HG02588 (cell line): ENCODE data around the gene SLC43A3.

ENCODE experiments used
- ATAC-seq: cut with Tn5 transposase; IDR thresholded peaks from one replicate; pipeline ENCODE4 v1.9.1; 2021; ENCODE audit warnings: mild to moderate bottlenecking, moderate library complexity; ENCODE audit not compliant: unreplicated experiment

The SLC43A3 gene

DNA sequence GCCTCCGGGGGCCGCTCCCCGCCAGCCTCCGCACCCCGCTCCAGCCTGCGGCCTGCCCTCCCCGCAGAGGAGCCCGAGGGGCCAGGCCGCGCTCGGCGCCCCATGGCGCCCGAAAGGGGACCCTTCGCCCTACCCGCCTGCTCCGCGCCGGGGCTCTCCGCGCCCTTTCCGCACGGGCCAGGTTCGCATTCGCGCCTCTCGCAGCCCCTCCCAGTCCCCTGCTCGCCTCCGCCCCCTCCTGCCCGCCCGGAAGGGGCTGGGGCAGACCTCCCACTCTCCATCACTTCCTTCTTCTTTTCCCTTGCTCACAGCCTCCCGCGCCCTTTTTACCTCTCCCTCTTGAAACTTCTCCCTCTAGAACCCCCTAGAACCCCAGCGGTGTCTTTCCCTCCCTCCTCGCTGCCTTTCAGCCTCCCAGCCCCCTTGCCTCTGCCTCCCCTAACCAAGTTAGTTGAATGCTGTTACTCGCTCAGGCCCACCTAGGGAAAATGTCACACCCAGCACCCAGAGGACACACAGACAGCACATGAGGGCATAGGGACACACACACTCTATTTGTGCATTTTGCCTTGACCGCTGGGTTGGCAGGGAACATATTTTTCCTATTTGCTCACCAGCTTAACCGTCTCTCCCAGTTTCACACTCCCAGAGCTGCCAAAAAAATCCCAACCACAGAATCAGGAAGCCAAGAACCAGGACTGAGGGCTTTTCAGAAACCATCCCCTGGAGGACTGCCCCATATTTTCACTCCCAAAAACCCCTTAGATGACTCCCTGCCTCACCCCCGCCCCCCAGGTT is at the start of gene SLC43A3:
Gene SLC43A3, minus strand, starts transcription at position 193 of the 798 bp plus-strand sequence. CDS start 949 bp downstream, outside the sequence.
- ATAC-seq, result peak; percentile 57

DNA sequence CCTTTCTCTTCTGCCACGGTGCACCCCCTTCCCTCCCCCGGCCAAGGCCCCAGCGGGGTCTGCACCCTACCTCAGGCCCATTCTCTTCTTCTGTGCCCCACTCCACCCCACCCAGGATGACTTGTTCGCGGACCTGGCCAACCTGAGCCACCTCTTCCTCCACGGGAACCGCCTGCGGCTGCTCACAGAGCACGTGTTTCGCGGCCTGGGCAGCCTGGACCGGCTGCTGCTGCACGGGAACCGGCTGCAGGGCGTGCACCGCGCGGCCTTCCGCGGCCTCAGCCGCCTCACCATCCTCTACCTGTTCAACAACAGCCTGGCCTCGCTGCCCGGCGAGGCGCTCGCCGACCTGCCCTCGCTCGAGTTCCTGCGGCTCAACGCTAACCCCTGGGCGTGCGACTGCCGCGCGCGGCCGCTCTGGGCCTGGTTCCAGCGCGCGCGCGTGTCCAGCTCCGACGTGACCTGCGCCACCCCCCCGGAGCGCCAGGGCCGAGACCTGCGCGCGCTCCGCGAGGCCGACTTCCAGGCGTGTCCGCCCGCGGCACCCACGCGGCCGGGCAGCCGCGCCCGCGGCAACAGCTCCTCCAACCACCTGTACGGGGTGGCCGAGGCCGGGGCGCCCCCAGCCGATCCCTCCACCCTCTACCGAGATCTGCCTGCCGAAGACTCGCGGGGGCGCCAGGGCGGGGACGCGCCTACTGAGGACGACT is 49.3 kb upstream of the SLC43A3 start:
- ATAC-seq, result peak; percentile 33

DNA sequence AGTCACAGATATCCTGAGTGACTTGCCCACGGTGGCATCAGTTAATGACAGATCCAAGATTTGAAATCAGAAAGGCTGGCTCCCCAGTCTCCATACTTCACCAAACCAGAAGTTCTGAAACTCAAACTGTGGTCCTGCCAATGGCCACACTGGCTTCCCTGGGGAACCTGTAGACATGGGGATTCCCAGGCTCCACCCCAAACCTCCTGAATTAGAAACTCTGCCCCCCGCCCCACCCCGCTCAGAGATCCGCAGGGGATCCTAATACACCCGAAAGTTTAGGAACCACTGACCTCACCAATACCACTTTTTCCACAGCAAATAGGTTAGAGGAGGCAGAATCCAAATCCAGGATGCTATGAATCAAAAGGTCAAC is 48.7 kb upstream of the SLC43A3 start:
- no peak for ATAC-seq

DNA sequence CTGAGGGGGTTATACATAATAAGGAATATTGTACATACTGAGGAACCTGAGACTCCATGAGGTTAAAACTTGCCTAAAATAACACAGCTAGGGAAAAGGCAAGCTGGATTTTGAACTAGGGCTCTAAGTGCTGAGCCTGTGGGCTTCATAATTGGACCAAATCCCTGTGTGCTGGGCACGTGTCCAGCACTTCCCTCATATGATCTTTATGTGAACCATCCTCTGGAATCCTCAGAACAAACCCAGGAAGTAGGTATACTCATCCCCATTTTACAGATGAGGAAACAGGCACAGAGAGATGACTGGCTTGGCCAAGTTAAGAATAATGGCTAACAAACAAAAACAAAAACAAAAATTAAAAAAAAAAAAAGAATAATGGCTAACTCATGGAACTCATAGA is 48.3 kb upstream of the SLC43A3 start:
- no peak for ATAC-seq

DNA sequence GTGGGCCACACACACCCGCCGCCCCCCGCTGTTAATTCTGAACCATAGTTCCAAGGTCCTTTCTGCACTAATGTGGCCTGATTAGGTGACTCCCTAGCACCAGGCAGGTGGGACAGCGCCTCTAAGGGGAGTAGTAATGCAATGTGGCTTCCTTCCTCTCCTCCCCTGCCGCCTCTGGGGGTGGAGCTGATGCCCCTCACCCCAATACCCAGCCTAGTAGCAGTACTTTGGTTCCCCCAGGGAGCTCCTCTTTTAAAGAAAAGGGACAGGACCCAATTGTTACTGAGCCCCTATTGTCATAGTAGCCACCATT is 47.8 kb upstream of the SLC43A3 start:
- no peak for ATAC-seq

DNA sequence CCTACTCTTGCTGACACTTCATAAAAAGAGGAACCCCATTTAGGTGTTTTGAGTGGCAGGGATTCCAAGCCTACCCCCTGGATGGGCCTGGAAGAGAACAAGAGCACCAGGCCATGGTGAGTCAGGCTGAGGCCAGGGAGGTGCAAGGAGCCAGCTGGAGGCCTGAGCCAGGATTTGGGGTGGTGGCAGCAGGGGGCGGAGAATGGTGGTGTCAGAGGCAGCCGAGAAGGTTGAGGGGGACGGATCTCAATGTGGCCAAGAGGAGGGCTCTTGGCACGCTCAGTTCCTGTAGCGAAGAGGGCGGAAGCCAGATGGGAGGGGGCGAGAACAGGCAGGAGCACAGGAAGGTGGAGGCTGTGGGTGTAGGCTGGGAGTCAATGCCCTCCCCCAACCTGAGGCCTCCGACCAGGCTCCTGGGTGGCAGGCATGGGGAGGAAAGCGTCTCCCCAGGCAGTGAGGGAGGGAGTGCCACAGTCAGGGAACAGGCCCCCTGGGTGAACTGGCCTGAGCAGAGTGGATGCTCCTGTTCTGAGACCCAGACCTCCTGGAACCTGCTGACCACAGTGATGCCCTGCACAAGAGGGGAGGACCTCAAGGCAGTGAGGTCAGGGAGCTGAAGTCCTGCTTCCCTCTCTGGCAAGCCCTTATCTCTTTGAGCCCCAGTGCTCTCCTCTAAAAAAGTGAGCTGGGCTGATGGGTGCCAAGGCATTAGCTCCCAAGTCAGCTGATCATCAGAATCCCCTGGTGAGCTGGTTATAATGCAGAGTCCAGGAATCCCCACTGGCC is 47.3 kb upstream of the SLC43A3 start:
- no peak for ATAC-seq

DNA sequence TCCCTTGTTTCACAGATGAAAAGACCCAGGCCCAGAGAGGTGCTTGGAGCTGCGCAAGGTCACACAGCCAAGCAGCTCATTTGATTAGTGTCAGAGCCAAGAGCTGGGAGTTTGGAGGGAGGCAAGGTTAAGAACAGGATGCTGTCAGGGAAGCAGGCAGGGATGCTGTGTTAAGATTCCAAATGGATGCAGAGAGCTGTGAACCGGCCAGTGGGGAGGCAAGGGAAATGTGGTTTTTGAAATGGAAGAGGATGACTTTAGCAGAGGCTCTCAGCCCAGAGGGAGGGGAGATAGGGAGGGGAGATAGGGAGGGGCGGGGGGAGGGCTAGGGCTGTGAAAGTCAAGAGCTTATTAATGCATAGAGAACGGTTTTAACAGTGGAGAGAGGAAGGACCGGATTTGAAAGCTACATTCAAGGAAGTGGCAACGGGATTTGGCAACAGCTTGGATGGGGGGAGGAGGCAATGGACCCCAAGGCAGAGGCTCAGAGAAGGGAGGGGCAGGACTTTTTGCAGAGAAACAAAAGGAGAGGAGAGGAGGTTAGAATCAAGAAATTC is 46.4 kb upstream of the SLC43A3 start:
- ATAC-seq, result no peak

DNA sequence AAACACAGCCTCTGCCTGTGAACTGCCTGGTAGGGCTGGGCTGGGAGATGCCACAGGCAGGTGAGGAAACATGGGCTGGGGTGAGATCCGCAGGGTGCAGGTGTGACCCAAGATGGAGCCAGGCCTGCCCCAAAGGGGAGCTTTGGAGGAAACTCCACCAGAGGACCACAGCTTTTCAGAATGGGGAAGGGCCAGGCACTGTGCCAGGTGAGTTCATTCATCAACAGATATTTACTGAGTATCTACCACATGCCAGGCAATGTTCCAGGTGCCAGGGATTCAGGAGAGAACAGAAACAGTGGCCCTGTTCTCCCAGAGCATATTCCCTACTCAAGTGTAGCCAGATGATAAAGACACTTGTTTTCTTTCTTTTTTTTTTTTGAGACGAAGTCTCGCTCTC is 44.6 kb upstream of the SLC43A3 start:
- ATAC-seq, result no peak

DNA sequence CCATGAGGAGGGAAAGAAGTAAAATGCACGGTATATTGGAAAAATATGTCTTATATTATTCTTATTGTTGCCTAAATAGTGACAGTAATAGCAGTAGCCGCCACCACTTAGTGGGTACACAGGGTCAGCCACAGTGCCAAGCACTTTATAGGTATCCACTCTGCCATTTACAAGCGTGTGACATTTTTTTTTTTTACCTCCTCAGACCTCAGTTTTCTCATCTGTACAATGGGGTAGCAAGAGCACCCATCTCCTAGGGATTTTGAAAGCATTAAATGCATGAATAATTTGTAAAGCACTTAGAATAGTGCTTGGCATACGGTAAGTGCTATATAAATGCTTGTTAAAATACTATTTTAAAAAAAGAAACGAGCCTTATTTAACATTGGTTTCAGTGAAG is 42.3 kb upstream of the SLC43A3 start:
- ATAC-seq, result no peak

DNA sequence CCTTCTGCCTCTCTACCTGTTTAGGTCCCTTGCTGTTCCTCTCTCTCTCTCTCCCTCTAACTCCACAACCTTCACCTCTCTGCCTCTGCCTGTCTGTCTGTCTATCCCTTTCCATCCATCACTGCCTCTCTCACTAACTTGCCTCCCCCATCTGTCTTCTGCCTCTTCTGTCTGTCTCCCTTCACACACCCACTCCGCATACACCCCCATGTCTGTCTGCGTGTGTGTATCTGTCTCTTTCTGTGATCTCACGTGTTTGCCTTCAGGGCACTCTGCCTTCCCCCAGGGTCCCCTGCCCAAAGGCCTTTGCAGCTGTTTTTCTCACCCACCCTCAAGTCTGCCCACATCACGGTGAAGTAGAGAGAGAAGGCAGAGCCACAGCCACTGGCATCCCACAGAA is 41.4 kb upstream of the SLC43A3 start:
- ATAC-seq, result no peak

DNA sequence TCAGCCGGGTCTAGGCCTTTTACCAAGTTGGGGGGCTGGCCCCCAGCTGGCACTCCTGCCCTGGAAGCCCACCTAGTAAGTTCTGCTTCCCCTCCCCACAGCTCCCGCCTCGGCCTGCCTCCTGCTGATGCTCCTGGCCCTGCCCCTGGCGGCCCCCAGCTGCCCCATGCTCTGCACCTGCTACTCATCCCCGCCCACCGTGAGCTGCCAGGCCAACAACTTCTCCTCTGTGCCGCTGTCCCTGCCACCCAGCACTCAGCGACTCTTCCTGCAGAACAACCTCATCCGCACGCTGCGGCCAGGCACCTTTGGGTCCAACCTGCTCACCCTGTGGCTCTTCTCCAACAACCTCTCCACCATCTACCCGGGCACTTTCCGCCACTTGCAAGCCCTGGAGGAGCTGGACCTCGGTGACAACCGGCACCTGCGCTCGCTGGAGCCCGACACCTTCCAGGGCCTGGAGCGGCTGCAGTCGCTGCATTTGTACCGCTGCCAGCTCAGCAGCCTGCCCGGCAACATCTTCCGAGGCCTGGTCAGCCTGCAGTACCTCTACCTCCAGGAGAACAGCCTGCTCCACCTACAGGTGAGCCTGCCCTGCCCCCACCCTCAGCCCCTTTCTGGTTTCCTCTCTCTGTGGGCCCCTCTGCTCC is 40.7 kb upstream of the SLC43A3 start:
- no peak for ATAC-seq

DNA sequence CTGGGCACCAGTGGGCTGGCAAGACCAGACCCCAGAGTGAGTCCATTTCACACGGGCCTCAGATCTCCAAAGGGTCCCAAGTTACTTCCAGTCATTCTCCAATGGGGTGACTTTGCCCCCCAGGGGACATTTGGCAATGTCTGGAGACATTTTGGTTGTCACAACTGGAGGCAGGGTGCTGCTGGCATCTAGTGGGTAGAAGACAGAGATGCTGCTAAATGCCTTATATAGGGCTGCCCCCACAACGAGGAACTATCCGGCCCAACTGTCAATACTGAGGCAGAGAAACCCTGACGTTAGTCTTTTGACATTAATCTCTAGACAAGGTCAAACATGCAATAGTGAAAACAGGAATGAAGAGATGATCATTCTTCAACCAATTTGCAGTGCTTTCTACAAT is 39.8 kb upstream of the SLC43A3 start:
- ATAC-seq, result no peak

DNA sequence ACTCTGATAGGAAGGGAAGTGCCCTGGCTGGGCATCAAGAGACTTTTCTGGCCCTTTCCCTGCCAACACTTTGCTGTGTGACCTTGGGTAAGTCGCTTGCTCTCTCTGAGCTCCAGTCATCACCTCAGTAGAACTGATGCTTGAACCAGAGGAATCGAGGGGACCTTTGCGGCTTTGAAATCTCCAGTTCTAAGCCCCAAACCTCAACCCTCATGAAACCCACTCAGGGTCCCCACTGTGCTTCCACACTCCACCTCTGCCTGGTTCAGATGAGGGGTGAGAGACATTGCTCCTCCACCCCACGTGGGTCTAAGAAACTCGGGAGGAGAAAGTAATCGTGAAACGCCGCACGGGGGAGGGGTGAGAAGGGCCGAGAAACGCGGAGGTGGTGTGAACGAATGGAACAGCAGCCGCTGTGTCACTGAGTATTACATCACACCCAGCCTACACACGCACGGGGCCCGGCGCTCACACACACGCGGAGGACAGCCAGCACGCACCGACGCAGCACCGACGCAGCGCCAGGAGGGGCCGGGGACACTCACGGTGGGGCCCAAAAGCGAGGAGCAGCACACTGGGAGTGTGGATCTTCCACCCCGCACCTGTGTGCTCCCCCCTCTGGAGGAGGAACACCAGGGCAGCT is 37.7 kb upstream of the SLC43A3 start:
- no peak for ATAC-seq

DNA sequence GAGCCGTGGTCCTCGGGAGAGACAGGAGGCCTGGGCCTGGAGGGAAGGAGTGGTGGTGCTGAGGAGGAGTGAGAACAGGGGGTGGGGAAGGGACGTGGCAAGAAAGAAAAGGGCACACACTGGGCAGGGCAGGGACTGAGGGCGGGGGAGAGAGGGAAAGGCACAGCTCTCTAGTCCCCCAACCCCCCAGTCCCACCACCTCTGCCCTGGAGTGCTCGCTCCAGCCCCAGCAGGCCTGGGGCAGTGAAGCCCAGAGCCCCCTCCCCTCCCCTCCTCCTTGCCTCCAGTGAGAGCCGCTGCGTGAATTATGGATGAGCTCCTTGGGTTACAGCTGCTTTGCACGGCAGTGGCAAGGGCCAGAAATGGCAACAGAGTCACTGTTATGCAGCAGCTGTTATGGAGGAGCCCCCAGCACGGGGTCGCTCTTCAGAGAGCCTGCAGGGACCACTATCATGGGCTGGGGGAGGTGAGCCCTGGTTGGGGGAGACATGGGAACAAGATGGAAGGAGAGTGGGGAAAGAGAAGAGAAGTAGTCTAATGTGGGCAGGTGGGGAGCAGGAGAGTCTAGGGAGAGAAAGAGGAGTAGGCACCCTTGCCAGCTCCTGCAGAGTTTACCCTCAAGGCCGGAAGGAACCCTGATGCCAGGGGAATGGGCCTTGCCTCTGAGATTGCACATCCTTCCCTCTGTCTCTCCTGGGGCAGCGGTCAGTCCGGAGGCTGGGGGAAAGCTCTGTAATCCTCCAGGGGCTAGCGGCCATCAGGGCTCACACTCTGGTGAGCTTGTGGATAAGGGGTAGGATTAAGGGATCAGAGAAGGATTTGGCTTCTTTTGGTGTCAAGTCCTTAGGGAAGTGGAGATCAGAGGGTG is 37.0 kb upstream of the SLC43A3 start:
- ATAC-seq, result no peak

DNA sequence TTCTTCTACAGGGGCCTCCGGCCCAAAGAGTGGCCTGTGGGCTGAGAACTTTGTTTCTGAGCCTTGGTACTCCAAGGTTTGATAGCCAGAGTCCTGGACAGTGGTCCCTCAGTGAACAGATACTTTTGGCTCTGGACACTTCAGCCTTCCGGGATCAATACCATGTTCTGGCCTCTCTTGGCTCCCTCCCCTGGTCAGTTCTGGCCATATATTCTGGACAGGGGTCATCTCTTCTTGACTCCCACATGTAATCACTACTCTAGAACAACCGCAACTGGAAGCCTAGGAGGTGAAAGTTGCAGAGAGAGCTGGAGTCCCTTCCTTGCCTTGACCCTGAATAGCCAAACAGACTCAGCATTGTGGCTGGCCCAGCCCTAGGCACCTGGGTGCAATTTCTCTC is 35.7 kb upstream of the SLC43A3 start:
- no peak for ATAC-seq

DNA sequence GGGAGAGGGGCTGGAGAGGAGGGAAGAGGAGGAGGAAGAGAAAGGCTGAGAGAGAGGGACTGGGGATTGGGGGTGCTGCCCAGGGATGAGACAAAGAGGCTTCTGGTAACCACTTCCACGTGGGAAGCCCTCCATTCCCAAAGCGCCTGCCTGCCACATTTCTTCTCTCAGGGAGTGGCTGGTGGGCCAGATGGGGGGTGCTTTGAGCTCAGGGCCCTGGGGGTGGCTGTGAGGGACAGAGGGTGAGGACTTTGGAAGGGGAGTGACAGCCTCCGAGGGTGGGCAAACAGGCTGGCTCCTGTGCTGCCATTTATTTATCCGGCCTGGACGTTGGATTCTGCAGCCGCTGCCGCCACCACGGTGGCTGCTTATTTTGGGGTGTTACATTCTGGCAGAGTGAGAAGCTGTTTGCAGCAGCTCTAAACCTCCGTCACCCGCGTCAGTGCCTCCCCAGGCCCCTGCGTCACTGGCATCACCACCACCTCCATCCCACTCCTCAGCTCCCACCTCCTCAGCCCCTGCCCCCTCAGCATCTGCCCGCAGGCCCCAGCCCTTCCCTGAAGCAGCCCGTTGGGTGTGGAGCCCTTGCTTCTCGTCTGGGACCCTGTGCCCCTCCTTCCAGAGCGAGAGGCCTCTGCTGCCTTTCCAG is 35.0 kb upstream of the SLC43A3 start:
- ATAC-seq, result no peak

DNA sequence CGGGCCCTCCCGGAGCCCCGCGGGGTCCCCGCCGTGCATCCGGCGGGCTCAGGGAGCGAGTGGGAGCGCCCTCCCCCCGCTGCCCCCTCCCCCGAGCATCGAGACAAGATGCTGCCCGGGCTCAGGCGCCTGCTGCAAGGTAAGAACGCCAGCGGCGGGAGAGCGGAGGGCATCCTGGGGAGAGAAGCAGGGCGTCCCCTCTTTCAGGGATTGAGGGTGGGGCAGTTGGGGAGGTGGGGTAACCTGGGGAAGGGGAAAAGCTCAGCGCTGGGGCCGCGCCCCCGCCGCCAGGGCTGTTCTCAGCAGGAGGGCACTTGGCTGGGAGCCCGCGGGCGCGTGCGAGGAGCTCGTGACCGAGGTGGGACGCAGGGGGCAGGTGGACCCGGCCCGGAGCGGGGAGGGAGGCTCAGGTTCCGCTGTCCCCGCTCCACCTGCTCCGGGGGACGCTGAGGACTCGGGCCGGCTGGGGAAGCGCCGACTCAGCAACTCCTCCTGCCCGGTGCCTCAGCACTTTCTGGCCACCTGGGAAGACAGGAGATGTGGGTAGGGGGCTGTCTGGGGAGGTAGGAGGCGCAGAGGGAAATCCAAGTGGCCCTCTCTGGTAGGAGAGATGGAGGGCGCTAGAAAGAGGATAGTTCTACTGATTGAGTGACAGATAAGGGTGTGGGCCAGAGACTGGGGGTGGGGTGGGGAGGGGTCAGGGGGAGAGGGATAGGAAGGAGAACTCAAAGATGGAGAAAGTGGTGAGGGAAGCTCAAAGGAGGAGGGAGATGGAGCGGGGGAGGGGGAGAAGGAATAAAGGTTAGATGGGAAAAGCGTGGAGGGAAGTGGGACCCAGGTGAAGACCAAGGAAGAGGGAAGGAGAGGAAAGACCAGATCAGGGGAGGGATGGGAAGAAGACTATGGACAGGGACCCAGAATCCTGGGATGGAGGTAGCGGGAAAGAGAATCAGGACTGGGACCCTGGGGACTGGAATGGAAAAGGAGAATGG is 34.1 kb upstream of the SLC43A3 start:
- no peak for ATAC-seq
